ENCODE measurements around the gene TFEC. TPM values are rescaled to one million over a fixed set of nuclear protein-coding genes. Genes with fewer than 3 reads are reported as not detected.

Gene TFEC
- total RNA-seq, 1 experiment from 2014 or later = 0.12 TPM

GRCh38 chr7:115924411-115924810 lies 106.2 kb downstream of the TFEC start:
- Histone ChIP-seq H3K9ac (ENCODE audit: low read length) (no peak overlapping the region), H3K4me1 (ENCODE audit: control insufficient read depth in 1 of 2, insufficient read depth in 2 of 2, low read length in 2 of 2) (no peaks in the 10 kb centered on the region), H3K79me2 (ENCODE audit: insufficient read depth, low read length) (no peaks in the 10 kb centered on the region), H3K36me3 (ENCODE audit: control insufficient read depth in 1 of 2, insufficient read depth in 2 of 2, low read length in 2 of 2) (no peaks in the 10 kb centered on the region), H3K27ac (ENCODE audit: low read depth, low read length) (no peak overlapping the region), H3K9me3 (ENCODE audit: control insufficient read depth in 1 of 2, insufficient read depth in 1 of 2, low read depth in 1 of 2, low read length in 2 of 2) (no peaks in the 10 kb centered on the region), H3K27me3 (ENCODE audit: insufficient read depth, low read length) (no peaks in the 10 kb centered on the region), H2AFZ (ENCODE audit: low read depth, low read length, poor library complexity, severe bottlenecking) (no peak overlapping the region), H3K4me2 (ENCODE audit: low read length) (no peak overlapping the region), H3K9me2 (ENCODE audit: insufficient read depth) (no peaks in the 10 kb centered on the region), H3K4me3 (replicated peaks in 1 of 2; ENCODE audit: low read depth in 1 of 2, low read length in 2 of 2) (no peak overlapping the region), H4K20me1 (ENCODE audit: insufficient read depth) (no peaks in the 10 kb centered on the region)
- TF ChIP-seq RAD21 (IDR thresholded peaks at IDR 0.05; ENCODE audit: low read depth) (no peak), ELF1 (IDR thresholded peaks at IDR 0.05; ENCODE audit: borderline replicate concordance, low read depth) (no peak), JUND (IDR thresholded peaks at IDR 0.05) (no peak), SP1 (IDR thresholded peaks at IDR 0.05; ENCODE audit: low read depth) (no peak), ZNF274 (IDR thresholded peaks at IDR 0.05; ENCODE audit: low read depth, low read length) (no peak), EZH2phosphoT487 (IDR thresholded peaks at IDR 0.05; ENCODE audit: borderline replicate concordance) (no peak), TCF7L2 (IDR thresholded peaks at IDR 0.05; ENCODE audit: borderline replicate concordance, extremely low read depth, insufficient read depth, insufficient read length) (no peak), POLR2A (IDR thresholded peaks at IDR 0.05; ENCODE audit: borderline replicate concordance, extremely low read depth, insufficient read depth, insufficient read length) (no peak), CEBPB (IDR thresholded peaks at IDR 0.05; ENCODE audit: low read depth) (no peak)
- intact Hi-C loops (cut with micrococcal nuclease) = no loop called here
- CTCF ChIA-PET = no interaction called here
- no TSS peak for BruUV-seq (replicated peaks)
- RAD21 ChIA-PET (ENCODE audit: low non-redundant PET in 1 of 2, low total read pairs in 2 of 2, uncharacterized antibody in 2 of 2, unreplicated experiment in 2 of 2) = no interaction called here
- DNase-seq (ENCODE audit: low read depth, low spot score) (no peak), ATAC-seq (no peak)
- POLR2A ChIA-PET = no interaction called here

- no peaks in the 10 kb centered on the region for H3K79me2 ChIP-seq (ENCODE audit: insufficient read depth, low read length)
- H3K4me2 ChIP-seq (ENCODE audit: low read length) = no peak overlapping the region
- ATAC-seq (no peak), DNase-seq (ENCODE audit: low read depth, low spot score) (no peak)
- no TSS peak for BruUV-seq (replicated peaks)
- H3K9me2 ChIP-seq (ENCODE audit: insufficient read depth) = no peaks in the 10 kb centered on the region
- no peak overlapping the region for H2AFZ ChIP-seq (ENCODE audit: low read depth, low read length, poor library complexity, severe bottlenecking)
- H4K20me1 ChIP-seq (ENCODE audit: insufficient read depth) = no peaks in the 10 kb centered on the region
- ChIA-PET POLR2A (no interaction called here), RAD21 (ENCODE audit: low non-redundant PET in 1 of 2, low total read pairs in 2 of 2, uncharacterized antibody in 2 of 2, unreplicated experiment in 2 of 2) (no interaction called here), CTCF (no interaction called here)
- no peaks in the 10 kb centered on the region for H3K9me3 ChIP-seq (ENCODE audit: control insufficient read depth in 1 of 2, insufficient read depth in 1 of 2, low read depth in 1 of 2, low read length in 2 of 2)
- H3K4me1 ChIP-seq (ENCODE audit: control insufficient read depth in 1 of 2, insufficient read depth in 2 of 2, low read length in 2 of 2) = no peaks in the 10 kb centered on the region
- no peak for TF ChIP-seq SIN3A (IDR thresholded peaks at IDR 0.05; ENCODE audit: low read depth)
- no peak for TF ChIP-seq TCF7L2 (IDR thresholded peaks at IDR 0.05; ENCODE audit: borderline replicate concordance, extremely low read depth, insufficient read depth, insufficient read length)
- no peak for TF ChIP-seq REST (IDR thresholded peaks at IDR 0.05; ENCODE audit: low read depth)
- H3K36me3 ChIP-seq (ENCODE audit: control insufficient read depth in 1 of 2, insufficient read depth in 2 of 2, low read length in 2 of 2) = no peaks in the 10 kb centered on the region
- H3K27ac ChIP-seq (ENCODE audit: low read depth, low read length) = no peak overlapping the region
- no peak overlapping the region for H3K4me3 ChIP-seq (replicated peaks in 1 of 2; ENCODE audit: low read depth in 1 of 2, low read length in 2 of 2)
- H3K27me3 ChIP-seq (ENCODE audit: insufficient read depth, low read length) = no peaks in the 10 kb centered on the region
- intact Hi-C loops (cut with micrococcal nuclease) = no loop called here
- H3K9ac ChIP-seq (ENCODE audit: low read length) = no peak overlapping the region
These were observed 110.2 kb downstream of the TFEC start for GRCh38 chr7:115920367-115920766.

All from HCT116 (cell line).